Suprapubic skin (tissue), 3 donors: Measurements from ENCODE around the gene SGK2.

ENCODE experiments used
- CTCF ChIP-seq, 2 donors: fragments of 200-600 bp in 1 of 2; fragments of 450-650 bp in 1 of 2; sonication (generic) in 1 of 2; IDR thresholded peaks; one replicate each; pipeline ENCODE4 v1.5.1; 2016 to 2019; ENCODE audit warnings: antibody characterized with exemption in 2 of 2, mild to moderate bottlenecking in 1 of 2, moderate library complexity in 1 of 2
- POLR2AphosphoS5 ChIP-seq, 3 donors: sonication (generic); formaldehyde crosslinking; IDR thresholded peaks; one replicate each; pipeline ENCODE4 v1.6.1; 2017; ENCODE audit warnings: antibody characterized with exemption in 3 of 3

GRCh38 chr20:43538878-43539700, 19.7 kb upstream of the SGK2 start:
- TF ChIP-seq CTCF (IDR thresholded peaks at IDR 0.05), result no peak
- TF ChIP-seq POLR2AphosphoS5 (IDR thresholded peaks at IDR 0.05), result no peak
